ENCODE data around the gene S100A11. TPM values are rescaled to one million over a fixed set of nuclear protein-coding genes. Genes with fewer than 3 reads are reported as not detected.

S100A11 gene
- total RNA-seq, 5 donors from 2014 or later (not counting 1 experiment from before 2014, with no cell fraction given) = 37.3 to 254 (median 195) TPM

- no peak overlapping the region for H3K27ac ChIP-seq (ENCODE audit: low read length)
- H3K4me1 ChIP-seq (ENCODE audit: control insufficient read depth in 1 of 2, extremely low read depth in 1 of 2, insufficient read depth in 2 of 2, low read length in 2 of 2) = peaks cover 14 to 26% of the 10 kb centered on the region in 2 experiments
- ChIA-PET POLR2A (no interaction called here), CTCF (interaction anchor here (0.6 to 1.0 kb wide), 3 partner anchors 31 to 135 kb away, joined by 3 to 5 read pairs (median 3); no protein-coding TSS in a partner anchor)
- H3K36me3 Mint-ChIP-seq = no peaks in the 10 kb centered on the region
- no peak for ATAC-seq (replicated peaks in 1 of 4)
- H3K9me3 Mint-ChIP-seq = no peaks in the 10 kb centered on the region
- H3K4me1 Mint-ChIP-seq = peaks cover 14 to 28% (median 28%) of the 10 kb centered on the region in 3 donors
- H3K27ac Mint-ChIP-seq = peak overlapping the region; percentile 19 to 81
- no peak overlapping the region for H3K4me3 ChIP-seq (ENCODE audit: control insufficient read depth in 1 of 2, extremely low read depth in 1 of 2, low read length in 1 of 2)
- no peak overlapping the region for H3K4me3 Mint-ChIP-seq
- WGBS (ENCODE audit: insufficient coverage) = 79% methylated on average over 4 of the region's 6 CpGs
- H3K9me3 ChIP-seq = no peaks in the 10 kb centered on the region
- no peaks in the 10 kb centered on the region for H3K36me3 ChIP-seq (ENCODE audit: control insufficient read depth in 2 of 2, extremely low read depth in 1 of 2, insufficient read depth in 1 of 2, low read length in 1 of 2)
- H3K27me3 Mint-ChIP-seq = peaks cover 0 to 10% of the 10 kb centered on the region in 2 donors
- peaks cover 0 to 9% of the 10 kb centered on the region in 2 experiments for H3K27me3 ChIP-seq (replicated peaks in 1 of 2; ENCODE audit: control insufficient read depth in 2 of 2, extremely low read depth in 1 of 2, insufficient read depth in 2 of 2, low read length in 1 of 2)
- DNase-seq = no peak
Observed at GRCh38 chr1:152050886-152051675, 14.3 kb upstream of the S100A11 start.

- H3K36me3 Mint-ChIP-seq = no peaks in the 10 kb centered on the region
Observed at GRCh38 chr1:152049291-152050083, 12.7 kb upstream of the S100A11 start.

GRCh38 chr1:152048416-152049009 lies 11.7 kb upstream of the S100A11 start:
- peak overlapping the region; percentile 99 to 100 for H3K27ac Mint-ChIP-seq
- DNase-seq (peak in 25 of 35 experiments; percentile 8 to 70 (median 33)), ATAC-seq (replicated peaks in 1 of 4) (peak; percentile 19 to 51 (median 46))
- no peaks in the 10 kb centered on the region for H3K36me3 Mint-ChIP-seq
- Histone ChIP-seq H3K27ac (ENCODE audit: low read length) (peak overlapping the region; percentile 98), H3K36me3 (ENCODE audit: control insufficient read depth in 2 of 2, extremely low read depth in 1 of 2, insufficient read depth in 1 of 2, low read length in 1 of 2) (no peaks in the 10 kb centered on the region), H3K4me1 (ENCODE audit: control insufficient read depth in 1 of 2, extremely low read depth in 1 of 2, insufficient read depth in 2 of 2, low read length in 2 of 2) (peaks cover 14 to 26% of the 10 kb centered on the region in 2 experiments), H3K4me3 (ENCODE audit: control insufficient read depth in 1 of 2, extremely low read depth in 1 of 2, low read length in 1 of 2) (peak overlapping the region; percentile 15 to 27), H3K27me3 (replicated peaks in 1 of 2; ENCODE audit: control insufficient read depth in 2 of 2, extremely low read depth in 1 of 2, insufficient read depth in 2 of 2, low read length in 1 of 2) (peaks cover 0 to 8% of the 10 kb centered on the region in 2 experiments), H3K9me3 (no peaks in the 10 kb centered on the region)
- ChIA-PET CTCF (interaction anchor here in 1 of 2 donors (1.0 to 2.3 kb wide), 4 partner anchors 11 to 410 kb away, joined by 5 to 14 read pairs (median 8); partner anchors contain the start of gene S100A11), POLR2A (interaction anchor here (0.5 to 1.7 kb wide), 4 partner anchors 12 to 535 kb away, joined by 3 to 5 read pairs (median 4); partner anchors contain the start of gene S100A11 (in 1 of the 2))
- peaks cover 0 to 3% of the 10 kb centered on the region in 2 donors for H3K27me3 Mint-ChIP-seq
- no CpG with 5 or more reads among the region's 6 CpGs for WGBS (ENCODE audit: insufficient coverage)
- peak overlapping the region; percentile 67 to 77 (median 75) for H3K4me3 Mint-ChIP-seq
- no peaks in the 10 kb centered on the region for H3K9me3 Mint-ChIP-seq
- H3K4me1 Mint-ChIP-seq = peaks cover 29 to 40% (median 38%) of the 10 kb centered on the region in 3 donors

More at GRCh38 chr1:152049291-152050083, 12.7 kb upstream of the S100A11 start:
- no peak for ATAC-seq (replicated peaks in 1 of 4)
- no peak overlapping the region for H3K4me3 ChIP-seq (ENCODE audit: control insufficient read depth in 1 of 2, extremely low read depth in 1 of 2, low read length in 1 of 2)
- ChIA-PET CTCF (interaction anchor here (0.7 to 2.3 kb wide), 6 partner anchors 13 to 409 kb away, joined by 3 to 14 read pairs (median 4); partner anchors contain the start of gene S100A11 (in 1 of the 2)), POLR2A (interaction anchor here in 1 of 2 donors (0.5 kb wide), 2 partner anchors 63 to 536 kb away, joined by 3 to 4 read pairs; no protein-coding TSS in a partner anchor)
- peaks cover 0 to 8% of the 10 kb centered on the region in 2 donors for H3K27me3 Mint-ChIP-seq
- H3K27me3 ChIP-seq (replicated peaks in 1 of 2; ENCODE audit: control insufficient read depth in 2 of 2, extremely low read depth in 1 of 2, insufficient read depth in 2 of 2, low read length in 1 of 2) = peaks cover 0 to 9% of the 10 kb centered on the region in 2 experiments
- no peaks in the 10 kb centered on the region for H3K9me3 ChIP-seq
- H3K9me3 Mint-ChIP-seq = no peaks in the 10 kb centered on the region
- 76% methylated on average over 5 of the region's 8 CpGs for WGBS (ENCODE audit: insufficient coverage)
- H3K4me1 Mint-ChIP-seq = peaks cover 23 to 37% (median 36%) of the 10 kb centered on the region in 3 donors
- peak overlapping the region; percentile 98 for H3K27ac ChIP-seq (ENCODE audit: low read length)
- H3K4me1 ChIP-seq (ENCODE audit: control insufficient read depth in 1 of 2, extremely low read depth in 1 of 2, insufficient read depth in 2 of 2, low read length in 2 of 2) = peaks cover 14 to 26% of the 10 kb centered on the region in 2 experiments
- peak overlapping the region; percentile 16 to 53 for H3K27ac Mint-ChIP-seq
- H3K4me3 Mint-ChIP-seq = no peak overlapping the region
- no peak for DNase-seq
- no peaks in the 10 kb centered on the region for H3K36me3 ChIP-seq (ENCODE audit: control insufficient read depth in 2 of 2, extremely low read depth in 1 of 2, insufficient read depth in 1 of 2, low read length in 1 of 2)

- CTCF ChIA-PET = interaction anchor here in 1 of 2 donors (1.0 to 2.3 kb wide), 4 partner anchors 11 to 411 kb away, joined by 5 to 14 read pairs (median 8); partner anchors contain the start of gene S100A11
- Histone ChIP-seq H3K4me3 (ENCODE audit: control insufficient read depth in 1 of 2, extremely low read depth in 1 of 2, low read length in 1 of 2) (peak overlapping the region; percentile 15 to 27), H3K27me3 (replicated peaks in 1 of 2; ENCODE audit: control insufficient read depth in 2 of 2, extremely low read depth in 1 of 2, insufficient read depth in 2 of 2, low read length in 1 of 2) (peaks cover 0 to 3% of the 10 kb centered on the region in 2 experiments), H3K4me1 (ENCODE audit: control insufficient read depth in 1 of 2, extremely low read depth in 1 of 2, insufficient read depth in 2 of 2, low read length in 2 of 2) (peaks cover 14 to 26% of the 10 kb centered on the region in 2 experiments), H3K36me3 (ENCODE audit: control insufficient read depth in 2 of 2, extremely low read depth in 1 of 2, insufficient read depth in 1 of 2, low read length in 1 of 2) (no peaks in the 10 kb centered on the region), H3K27ac (ENCODE audit: low read length) (peak overlapping the region; percentile 98), H3K9me3 (no peaks in the 10 kb centered on the region)
- Mint-ChIP-seq H3K36me3 (no peaks in the 10 kb centered on the region), H3K4me1 (peaks cover 29 to 40% (median 38%) of the 10 kb centered on the region in 3 donors), H3K4me3 (peak overlapping the region; percentile 67 to 77 (median 75)), H3K27me3 (peaks cover 0 to 2% of the 10 kb centered on the region in 2 donors), H3K9me3 (no peaks in the 10 kb centered on the region), H3K27ac (peak overlapping the region; percentile 99 to 100)
- POLR2A ChIA-PET = interaction anchor here in 1 of 2 donors (0.5 to 1.7 kb wide), 3 partner anchors 11 to 65 kb away, joined by 3 to 5 read pairs (median 3); partner anchors contain the start of gene S100A11
- DNase-seq (peak; percentile 66 to 90 (median 76)), ATAC-seq (replicated peaks in 1 of 4) (peak; percentile 92 to 96 (median 94))
- 0% methylated on average over 8 of the region's 13 CpGs for WGBS (ENCODE audit: insufficient coverage)
Observed at GRCh38 chr1:152047730-152048415, 11.1 kb upstream of the S100A11 start.

- peak overlapping the region; percentile 67 to 77 (median 75) for H3K4me3 Mint-ChIP-seq
- peak in 1 of 35 experiments; percentile 16 for DNase-seq
- POLR2A ChIA-PET = interaction anchor here in 1 of 2 donors (1.7 kb wide), 1 partner anchor 13 kb away, joined by 5 read pairs; no protein-coding TSS in a partner anchor
- ATAC-seq (replicated peaks in 1 of 4) = peak in 1 of 4 experiments; percentile 0
- WGBS (ENCODE audit: insufficient coverage) = 50% methylated on average over 4 of the region's 5 CpGs
- Histone ChIP-seq H3K4me3 (ENCODE audit: control insufficient read depth in 1 of 2, extremely low read depth in 1 of 2, low read length in 1 of 2) (peak overlapping the region; percentile 5 to 27), H3K27ac (ENCODE audit: low read length) (peak overlapping the region; percentile 98), H3K36me3 (ENCODE audit: control insufficient read depth in 2 of 2, extremely low read depth in 1 of 2, insufficient read depth in 1 of 2, low read length in 1 of 2) (no peaks in the 10 kb centered on the region), H3K4me1 (ENCODE audit: control insufficient read depth in 1 of 2, extremely low read depth in 1 of 2, insufficient read depth in 2 of 2, low read length in 2 of 2) (peaks cover 14 to 26% of the 10 kb centered on the region in 2 experiments), H3K27me3 (replicated peaks in 1 of 2; ENCODE audit: control insufficient read depth in 2 of 2, extremely low read depth in 1 of 2, insufficient read depth in 2 of 2, low read length in 1 of 2) (no peaks in the 10 kb centered on the region), H3K9me3 (no peaks in the 10 kb centered on the region)
- peaks cover 29 to 38% (median 38%) of the 10 kb centered on the region in 3 donors for H3K4me1 Mint-ChIP-seq
- CTCF ChIA-PET = interaction anchor here in 1 of 2 donors (0.7 to 2.3 kb wide), 3 partner anchors 9 to 411 kb away, joined by 3 to 14 read pairs (median 5); no protein-coding TSS in a partner anchor
- peak overlapping the region; percentile 99 to 100 for H3K27ac Mint-ChIP-seq
- H3K9me3 Mint-ChIP-seq = no peaks in the 10 kb centered on the region
- H3K36me3 Mint-ChIP-seq = no peaks in the 10 kb centered on the region
- no peaks in the 10 kb centered on the region for H3K27me3 Mint-ChIP-seq
Observed at GRCh38 chr1:152047413-152047729, 10.6 kb upstream of the S100A11 start.
